Naive thymus-derived CD4-positive, alpha-beta T cell (primary cell): ENCODE measurements around the gene DOK3. TPM values are rescaled to one million over a fixed set of nuclear protein-coding genes. Genes with fewer than 3 reads are reported as not detected.
A peak's percentile ranks its signal among the peaks of the same experiment; 100 is the strongest.

Source experiments
- ATAC-seq: fragments of 150-1000 bp; cut with Tn5 transposase; 2 replicates; pipeline ENCODE4 v1.10.0; 2021; ENCODE audit warnings: mild to moderate bottlenecking, moderate library complexity
- CTCF ChIA-PET: fragments of 350-600 bp; sonication (Branson Sonifier 250); formaldehyde crosslinking; loops from one replicate; lab custom pipeline; 2021; ENCODE audit warnings: antibody characterized with exemption; lab: Charles Lee
- POLR2A ChIA-PET: fragments of 350-600 bp; sonication (Branson Sonifier 250); formaldehyde crosslinking; loops from one replicate; lab custom pipeline; 2021; ENCODE audit warnings: antibody characterized with exemption, inconsistent platforms; lab: Charles Lee
- DNase-seq, 9 donors: peaks; one replicate each; pipeline versions ENCODE4 v3.0.0 to v3.0.0-alpha.2; 2020 to 2022; ENCODE audit warnings: mixed read lengths in 1 of 9
- H3K27ac ChIP-seq: one replicate; pipeline ENCODE4 v1.7.0; 2013; ENCODE audit warnings: mild to moderate bottlenecking, low read depth, low read length, moderate library complexity
- H3K27me3 ChIP-seq, 2 donors: one replicate each; pipeline ENCODE4 v1.7.0; 2013; ENCODE audit warnings: low read length in 2 of 2, mild to moderate bottlenecking in 2 of 2, moderate library complexity in 2 of 2; ENCODE audit not compliant: control insufficient read depth in 2 of 2, insufficient read depth in 2 of 2
- H3K36me3 ChIP-seq, 3 experiments: 1 replicate in 2 of 3; 2 replicates in 1 of 3; pipeline ENCODE4 v1.7.0; 2013; ENCODE audit warnings: low read length in 3 of 3, mild to moderate bottlenecking in 3 of 3, moderate library complexity in 1 of 3; ENCODE audit not compliant: insufficient read depth in 3 of 3, control insufficient read depth in 2 of 3
- H3K4me1 ChIP-seq, 2 donors: one replicate each; pipeline ENCODE4 v1.7.0; 2013; ENCODE audit warnings: low read length in 2 of 2, mild to moderate bottlenecking in 2 of 2, moderate library complexity in 1 of 2; ENCODE audit not compliant: control insufficient read depth in 2 of 2, insufficient read depth in 2 of 2
- H3K4me3 ChIP-seq: 2 replicates; pipeline ENCODE4 v1.7.0; 2013; ENCODE audit warnings: mild to moderate bottlenecking, low read length
- H3K9me3 ChIP-seq, 3 experiments: 1 replicate in 2 of 3; 2 replicates in 1 of 3; pipeline ENCODE4 v1.7.0; 2013; ENCODE audit warnings: low read length in 3 of 3; ENCODE audit not compliant: control insufficient read depth in 2 of 3
- H3K27ac Mint-ChIP-seq, 9 donors: one replicate each; pipeline ENCODE4 v1.8.0; 2020 to 2022; ENCODE audit warnings: mixed read lengths in 9 of 9, mild to moderate bottlenecking in 8 of 9, moderate library complexity in 5 of 9, inconsistent platforms in 2 of 9
- H3K27me3 Mint-ChIP-seq, 5 donors: one replicate each; pipeline ENCODE4 v1.8.0; 2021 to 2022; ENCODE audit warnings: mixed read lengths in 5 of 5, mild to moderate bottlenecking in 1 of 5
- H3K36me3 Mint-ChIP-seq, 5 donors: one replicate each; pipeline ENCODE4 v1.8.0; 2020 to 2022; ENCODE audit warnings: mixed read lengths in 5 of 5, mild to moderate bottlenecking in 3 of 5, inconsistent platforms in 1 of 5
- H3K4me1 Mint-ChIP-seq, 7 donors: one replicate each; pipeline ENCODE4 v1.8.0; 2020 to 2022; ENCODE audit warnings: mixed read lengths in 7 of 7, mild to moderate bottlenecking in 3 of 7, inconsistent platforms in 1 of 7
- H3K4me3 Mint-ChIP-seq, 10 donors: one replicate each; pipeline ENCODE4 v1.8.0; 2020 to 2022; ENCODE audit warnings: mild to moderate bottlenecking in 10 of 10, mixed read lengths in 10 of 10, moderate library complexity in 6 of 10, inconsistent platforms in 2 of 10
- H3K9me3 Mint-ChIP-seq, 11 donors: one replicate each; pipeline ENCODE4 v1.8.0; 2020 to 2022; ENCODE audit warnings: mixed read lengths in 11 of 11, mild to moderate bottlenecking in 4 of 11, inconsistent platforms in 1 of 11, moderate library complexity in 1 of 11
- intact Hi-C, 2 donors: fragments of 100-400 bp; cut with micrococcal nuclease; formaldehyde crosslinking; loops; one replicate each; pipeline ENCODE4 v1.15.1; 2023
- polyA plus RNA-seq, 2 donors: library from polyadenylated mRNA; unstranded; fragments of 300-500 nt; fragmentation: Illumina TruSeq; gene quantifications; one replicate each; pipeline ENCODE4 v1.2.3, GENCODE V29; 2021
- total RNA-seq, 6 experiments: library from RNA in 5 of 6; stranded (reverse) in 5 of 6; gene quantifications; 1 replicate in 5 of 6; 2 replicates in 1 of 6; pipeline ENCODE4 v1.2.3 and lab custom pipeline; 2021 to 2026

Gene DOK3
- total and polyA plus RNA-seq, 7 experiments from 2014 or later, result 0.09 to 67.1 (median 4.0) TPM

DNA sequence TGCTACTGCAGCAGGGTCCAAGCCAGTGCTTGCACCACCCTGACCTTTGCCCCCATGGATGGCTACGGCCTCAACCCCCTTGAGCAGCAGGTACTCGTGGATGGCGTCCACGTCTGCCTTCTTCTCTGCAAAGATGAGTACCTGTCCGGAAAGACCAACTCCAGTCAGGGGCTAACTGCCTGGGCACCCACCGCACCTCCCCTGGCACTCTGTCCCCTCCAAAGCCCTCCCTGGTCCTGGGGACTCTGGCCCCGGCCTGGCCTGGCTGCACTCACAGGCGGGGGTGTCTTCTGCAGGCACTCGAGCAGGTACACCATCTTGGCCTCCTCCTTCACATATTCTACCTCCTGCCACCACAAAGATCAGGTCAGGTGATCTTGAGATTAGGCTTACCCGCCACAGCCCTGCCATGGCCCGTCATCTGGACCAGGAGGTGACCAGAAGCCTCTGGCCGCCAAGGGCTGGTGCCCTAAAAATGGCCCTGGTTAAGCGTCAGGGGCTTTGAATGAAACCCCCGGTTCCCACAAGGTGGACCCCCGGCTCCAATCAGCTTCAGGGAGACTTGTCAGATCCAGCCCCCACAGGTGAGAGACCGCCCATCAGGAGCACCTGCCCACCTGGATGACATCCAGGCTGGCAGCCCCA, 3.2 kb upstream of the DOK3 start:
- Histone ChIP-seq H3K9me3 (no peaks in the 10 kb centered on the region), H3K4me1 (peaks cover 8 to 9% of the 10 kb centered on the region in 2 donors), H3K4me3 (no peak overlapping the region), H3K36me3 (peaks cover 0 to 56% (median 10%) of the 10 kb centered on the region in 3 experiments), H3K27me3 (no peaks in the 10 kb centered on the region), H3K27ac (no peak overlapping the region)
- ATAC-seq (no peak), DNase-seq (no peak)
- Mint-ChIP-seq H3K4me3 (peak overlapping the region in 1 of 10 donors; percentile 42), H3K36me3 (peaks cover 16 to 41% (median 23%) of the 10 kb centered on the region in 5 donors), H3K27ac (no peak overlapping the region), H3K27me3 (peaks cover 0 to 2% (median 0%) of the 10 kb centered on the region in 5 donors), H3K9me3 (peaks cover 0 to 2% (median 0%) of the 10 kb centered on the region in 11 donors), H3K4me1 (peaks cover 26 to 44% (median 33%) of the 10 kb centered on the region in 7 donors)
- ChIA-PET POLR2A (no interaction called here), CTCF (no interaction called here)
- intact Hi-C loops, result no loop called here

DNA sequence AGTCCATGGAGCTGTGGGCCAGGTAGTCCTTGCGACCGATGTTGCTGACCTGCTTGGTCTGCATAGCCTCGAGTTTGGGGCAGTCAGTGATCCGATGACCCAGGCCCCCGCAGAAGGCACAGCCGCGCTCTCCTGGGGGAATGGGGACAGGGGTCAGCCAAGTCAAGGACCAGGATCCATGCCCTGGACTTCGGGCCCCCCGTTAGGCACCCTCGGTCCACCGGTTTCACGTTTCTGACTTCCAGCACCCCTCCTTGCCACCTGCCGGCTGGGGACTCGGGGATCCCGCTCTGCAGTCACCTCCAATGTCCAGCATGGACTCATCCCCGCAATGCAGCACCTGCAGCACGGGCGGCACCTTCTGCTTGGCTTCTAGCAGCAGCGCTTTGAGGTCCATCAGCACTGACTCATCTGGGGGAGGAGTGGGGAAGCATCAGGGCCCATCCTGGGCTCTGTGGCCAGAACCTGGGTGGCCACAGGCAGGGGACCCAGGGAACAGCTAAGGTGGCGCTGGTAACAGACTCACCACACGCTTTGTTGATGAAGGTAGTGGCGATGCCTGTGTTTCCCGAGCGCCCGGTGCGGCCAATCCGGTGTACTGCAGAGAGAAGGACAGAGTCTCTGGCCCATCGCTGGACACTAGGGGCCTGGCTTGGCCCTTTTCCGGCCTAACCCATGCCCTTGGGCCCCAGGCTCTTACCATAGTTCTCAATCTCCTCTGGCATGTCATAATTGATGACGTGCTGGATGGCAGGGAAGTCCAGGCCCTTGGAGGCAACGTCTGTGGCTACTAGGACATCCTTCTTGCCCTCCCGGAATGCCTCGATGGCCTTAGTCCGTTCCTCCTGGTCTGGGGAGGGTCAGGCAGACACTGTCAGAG, 2.4 kb upstream of the DOK3 start:
- Histone ChIP-seq H3K4me3 (no peak overlapping the region), H3K36me3 (peaks cover 0 to 56% (median 10%) of the 10 kb centered on the region in 3 experiments), H3K27ac (no peak overlapping the region), H3K4me1 (peaks cover 8 to 9% of the 10 kb centered on the region in 2 donors), H3K9me3 (no peaks in the 10 kb centered on the region), H3K27me3 (no peaks in the 10 kb centered on the region)
- intact Hi-C loops, result no loop called here
- DNase-seq, result no peak
- no peak overlapping the region for H3K4me3 Mint-ChIP-seq
- no peak for ATAC-seq
- H3K4me1 Mint-ChIP-seq, result peaks cover 21 to 45% (median 30%) of the 10 kb centered on the region in 7 donors
- H3K36me3 Mint-ChIP-seq, result peaks cover 16 to 41% (median 23%) of the 10 kb centered on the region in 5 donors
- H3K9me3 Mint-ChIP-seq, result peaks cover 0 to 2% (median 0%) of the 10 kb centered on the region in 11 donors
- ChIA-PET CTCF (interaction anchor here (0.6 to 1.3 kb wide), 2 partner anchors 10 to 121 kb away, joined by 3 to 5 read pairs; no protein-coding TSS in a partner anchor), POLR2A (no interaction called here)
- peaks cover 0 to 2% (median 0%) of the 10 kb centered on the region in 5 donors for H3K27me3 Mint-ChIP-seq
- no peak overlapping the region for H3K27ac Mint-ChIP-seq

DNA sequence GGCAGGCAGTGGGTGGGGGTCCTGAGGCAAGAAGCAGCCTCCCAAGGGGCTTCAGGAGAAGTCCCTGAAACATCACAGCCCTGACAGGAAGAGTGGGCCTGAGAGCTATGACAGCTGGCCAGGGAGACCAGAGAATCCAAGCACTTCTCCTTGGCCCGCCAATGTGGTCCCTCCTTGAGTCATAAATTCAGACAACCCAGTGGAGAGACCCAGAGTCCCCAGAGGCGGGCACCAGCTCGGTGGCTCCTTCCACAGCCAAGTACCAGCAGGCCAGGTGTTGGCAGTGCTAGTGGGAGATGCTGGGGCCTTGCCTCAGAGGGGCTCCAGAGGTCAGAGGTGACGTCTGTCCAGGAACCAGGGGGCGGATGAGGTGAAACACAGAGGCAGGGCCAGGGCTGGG, 1.6 kb upstream of the DOK3 start:
- H3K4me1 ChIP-seq, result peaks cover 7 to 8% of the 10 kb centered on the region in 2 donors

DNA sequence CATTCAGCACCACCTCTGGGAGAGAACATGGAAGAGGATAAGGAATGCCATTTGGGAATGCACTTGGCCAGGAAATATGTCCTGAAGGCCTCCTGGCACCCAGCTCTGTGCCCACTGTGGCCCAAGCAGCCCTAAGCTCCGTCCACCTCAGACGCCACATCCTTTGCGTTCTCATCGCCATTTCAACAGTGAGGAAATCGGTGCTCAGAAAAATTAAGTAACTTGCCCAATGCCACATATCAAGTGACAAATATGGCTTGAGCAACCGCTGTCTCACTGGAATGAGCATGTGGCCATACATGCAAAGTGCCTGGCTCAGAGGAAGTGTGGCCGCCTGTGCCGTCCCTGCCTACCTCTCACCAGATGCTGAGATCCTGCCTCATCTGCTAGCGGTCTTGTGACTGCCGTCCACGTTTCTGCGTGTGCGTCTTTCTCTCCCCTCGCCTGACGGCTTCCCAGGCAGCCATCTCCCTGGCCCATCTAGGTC, 984 bp upstream of the DOK3 start:
- H3K36me3 Mint-ChIP-seq, result peaks cover 11 to 36% (median 17%) of the 10 kb centered on the region in 5 donors
- H3K4me3 ChIP-seq, result no peak overlapping the region
- H3K4me3 Mint-ChIP-seq, result no peak overlapping the region
- DNase-seq (no peak), ATAC-seq (peak; percentile 79)
- H3K4me1 Mint-ChIP-seq, result peaks cover 9 to 36% (median 18%) of the 10 kb centered on the region in 7 donors
- POLR2A ChIA-PET, result no interaction called here
- H3K36me3 ChIP-seq, result peaks cover 0 to 50% (median 10%) of the 10 kb centered on the region in 3 experiments
- H3K27me3 Mint-ChIP-seq, result no peaks in the 10 kb centered on the region
- no peaks in the 10 kb centered on the region for H3K9me3 ChIP-seq
- peaks cover 1 to 2% of the 10 kb centered on the region in 2 donors for H3K4me1 ChIP-seq
- CTCF ChIA-PET, result interaction anchor here (1.3 kb wide), 1 partner anchor 9 kb away, joined by 5 read pairs; no protein-coding TSS in a partner anchor
- H3K9me3 Mint-ChIP-seq, result peaks cover 0 to 2% (median 0%) of the 10 kb centered on the region in 11 donors
- no peak overlapping the region for H3K27ac ChIP-seq
- no peak overlapping the region for H3K27ac Mint-ChIP-seq
- intact Hi-C loops, result no loop called here
- H3K27me3 ChIP-seq, result no peaks in the 10 kb centered on the region

More for the DNA sequence above, 1.6 kb upstream of the DOK3 start:
- Histone ChIP-seq H3K4me3 (no peak overlapping the region), H3K36me3 (peaks cover 0 to 51% (median 10%) of the 10 kb centered on the region in 3 experiments), H3K9me3 (no peaks in the 10 kb centered on the region), H3K27me3 (no peaks in the 10 kb centered on the region), H3K27ac (no peak overlapping the region)
- ChIA-PET POLR2A (no interaction called here), CTCF (interaction anchor here (1.3 kb wide), 1 partner anchor 9 kb away, joined by 5 read pairs; no protein-coding TSS in a partner anchor)
- DNase-seq, result no peak
- Mint-ChIP-seq H3K9me3 (peaks cover 0 to 2% (median 0%) of the 10 kb centered on the region in 11 donors), H3K4me1 (peaks cover 15 to 42% (median 24%) of the 10 kb centered on the region in 7 donors), H3K27ac (peak overlapping the region in 2 of 9 donors; percentile 22 to 62), H3K4me3 (no peak overlapping the region), H3K36me3 (peaks cover 11 to 41% (median 19%) of the 10 kb centered on the region in 5 donors), H3K27me3 (no peaks in the 10 kb centered on the region)
- no peak for ATAC-seq
- intact Hi-C loops, result no loop called here

DNA sequence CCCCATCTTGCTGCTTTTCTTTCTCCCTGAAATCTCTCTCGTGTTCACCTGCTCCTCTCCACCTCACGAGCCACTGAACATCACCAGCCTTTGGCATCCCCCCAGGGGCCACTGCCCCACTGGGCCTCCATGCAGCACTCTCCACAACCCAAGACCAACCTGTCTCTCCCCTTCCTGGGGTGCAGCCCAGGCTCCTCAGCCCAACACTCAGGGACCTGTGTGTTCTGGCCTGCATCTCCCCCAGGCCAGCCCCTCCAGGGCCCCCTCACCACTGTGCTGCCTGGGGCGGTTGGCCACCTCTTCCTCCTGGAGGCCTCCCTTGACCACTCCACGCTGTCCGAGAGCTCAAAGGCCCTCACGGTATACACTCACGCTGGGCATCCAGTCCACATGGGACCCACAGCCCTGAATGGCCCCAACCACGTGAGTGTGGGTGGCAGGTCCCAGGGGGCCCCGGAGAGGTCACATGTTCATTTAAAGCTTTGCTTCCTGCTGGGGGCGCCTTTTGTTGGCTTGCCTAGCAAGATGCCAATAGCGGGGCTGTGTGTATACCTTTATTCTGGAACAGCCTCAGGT, 453 bp upstream of the DOK3 start:
- Histone ChIP-seq H3K4me1 (no peaks in the 10 kb centered on the region), H3K4me3 (no peak overlapping the region), H3K27ac (no peak overlapping the region), H3K27me3 (no peaks in the 10 kb centered on the region), H3K36me3 (peaks cover 0 to 45% (median 10%) of the 10 kb centered on the region in 3 experiments), H3K9me3 (no peaks in the 10 kb centered on the region)
- H3K36me3 Mint-ChIP-seq, result peaks cover 8 to 31% (median 14%) of the 10 kb centered on the region in 5 donors
- peaks cover 0 to under 1% (median 0%) of the 10 kb centered on the region in 11 donors for H3K9me3 Mint-ChIP-seq
- peak overlapping the region in 2 of 9 donors; percentile 14 to 24 for H3K27ac Mint-ChIP-seq
- CTCF ChIA-PET, result no interaction called here
- ATAC-seq, result peak; percentile 16
- POLR2A ChIA-PET, result no interaction called here
- peaks cover 4 to 31% (median 13%) of the 10 kb centered on the region in 7 donors for H3K4me1 Mint-ChIP-seq
- DNase-seq, result no peak
- intact Hi-C loops, result no loop called here
- H3K27me3 Mint-ChIP-seq, result no peaks in the 10 kb centered on the region
- H3K4me3 Mint-ChIP-seq, result peak overlapping the region in 4 of 10 donors; percentile 12 to 72 (median 29)

DNA sequence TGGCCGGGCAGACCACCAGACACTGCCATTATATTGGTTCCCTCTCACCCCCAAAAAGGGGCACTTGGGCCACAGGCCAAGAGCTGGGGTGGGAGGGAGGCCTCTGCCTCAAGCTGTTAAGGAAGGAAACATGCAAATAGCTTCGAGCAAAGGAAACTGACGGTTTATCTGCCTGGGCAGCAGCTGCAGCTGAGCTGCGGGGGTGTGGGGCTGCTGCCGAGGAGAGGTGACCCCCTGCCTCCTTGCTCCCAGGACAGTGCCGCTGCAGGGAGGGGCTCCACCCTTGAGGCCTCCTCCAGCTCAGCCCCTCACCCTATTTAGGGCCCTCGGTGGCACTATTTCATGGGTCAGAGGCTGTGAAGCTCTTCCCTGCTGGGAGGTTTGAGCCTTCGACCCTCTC, 789 bp downstream of the DOK3 start:
- H3K36me3 ChIP-seq, result peaks cover 0 to 32% (median 7%) of the 10 kb centered on the region in 3 experiments
- Mint-ChIP-seq H3K9me3 (no peaks in the 10 kb centered on the region), H3K27ac (no peak overlapping the region), H3K27me3 (no peaks in the 10 kb centered on the region), H3K36me3 (peaks cover 7 to 20% (median 11%) of the 10 kb centered on the region in 5 donors), H3K4me1 (peaks cover 4 to 28% (median 7%) of the 10 kb centered on the region in 7 donors), H3K4me3 (peak overlapping the region in 1 of 10 donors; percentile 72)
- ChIA-PET CTCF (interaction anchor here (0.7 to 1.0 kb wide), 2 partner anchors 8 to 104 kb away, joined by 3 to 4 read pairs; no protein-coding TSS in a partner anchor), POLR2A (no interaction called here)
- H3K4me3 ChIP-seq, result no peak overlapping the region
- H3K27ac ChIP-seq, result no peak overlapping the region
- no peaks in the 10 kb centered on the region for H3K9me3 ChIP-seq
- ATAC-seq, result no peak
- no peaks in the 10 kb centered on the region for H3K27me3 ChIP-seq
- no peak for DNase-seq
- intact Hi-C loops, result no loop called here
- no peaks in the 10 kb centered on the region for H3K4me1 ChIP-seq
